NCI-H510A treated with DMSO at 0.1 percent for 48 hours (cell line): ENCODE data around the gene ASTL.

Experiments
- DNase-seq: peaks from one replicate; lab custom pipeline; 2025; lab: John Stamatoyannopoulos, UW

The ASTL gene

GRCh38 chr2:96112501-96113366 lies 25.6 kb downstream of the ASTL start:
- no peak for DNase-seq

- no peak for DNase-seq
Measured at GRCh38 chr2:96111823-96112500, 26.3 kb downstream of the ASTL start.

- no peak for DNase-seq
Measured at GRCh38 chr2:96111257-96111640, 27.1 kb downstream of the ASTL start.

- no peak for DNase-seq
Measured at GRCh38 chr2:96110621-96111256, 27.6 kb downstream of the ASTL start.

GRCh38 chr2:96109931-96110511 lies 28.3 kb downstream of the ASTL start:
- DNase-seq, result no peak

GRCh38 chr2:96109361-96109680 lies 29.0 kb downstream of the ASTL start:
- no peak for DNase-seq

GRCh38 chr2:96108541-96109360 lies 29.6 kb downstream of the ASTL start:
- DNase-seq, result no peak

- no peak for DNase-seq
Measured at GRCh38 chr2:96108151-96108540, 30.2 kb downstream of the ASTL start.

- DNase-seq, result no peak
Measured at GRCh38 chr2:96107708-96108065, 30.6 kb downstream of the ASTL start.

GRCh38 chr2:96106991-96107707 lies 31.2 kb downstream of the ASTL start:
- no peak for DNase-seq

- DNase-seq, result no peak
Measured at GRCh38 chr2:96105994-96106715, 32.1 kb downstream of the ASTL start.

GRCh38 chr2:96105152-96105915 lies 33.0 kb downstream of the ASTL start:
- no peak for DNase-seq

- no peak for DNase-seq
Measured at GRCh38 chr2:96104487-96104861, 33.8 kb downstream of the ASTL start.

GRCh38 chr2:96103761-96104486 lies 34.4 kb downstream of the ASTL start:
- DNase-seq, result no peak

GRCh38 chr2:96103187-96103601 lies 35.1 kb downstream of the ASTL start:
- DNase-seq, result no peak

- DNase-seq, result no peak
Measured at GRCh38 chr2:96102596-96103186, 35.6 kb downstream of the ASTL start.

- no peak for DNase-seq
Measured at GRCh38 chr2:96100893-96101304, 37.4 kb downstream of the ASTL start.

GRCh38 chr2:96099861-96100798 lies 38.2 kb downstream of the ASTL start:
- DNase-seq, result no peak
